ENCODE data around the gene EFNA1.
"Not testable (repeated sequence)": the region's sequence is repeated elsewhere in the genome, so short reads cannot be mapped to it uniquely, and the experiment has no call there.

EFNA1 gene

GRCh38 chr1:155145491-155145890 lies 17.8 kb downstream of the EFNA1 start:
- no peak for DNase-seq (ENCODE audit: low spot score)

- not testable (repeated sequence) for DNase-seq (ENCODE audit: low spot score)
Measured at GRCh38 chr1:155155996-155156643, 28.4 kb downstream of the EFNA1 start.

GRCh38 chr1:155158991-155159390 lies 31.3 kb downstream of the EFNA1 start:
- DNase-seq (ENCODE audit: low spot score), result no peak

- DNase-seq (ENCODE audit: low spot score), result no peak
Measured at GRCh38 chr1:155160128-155160527, 32.5 kb downstream of the EFNA1 start.

- DNase-seq (ENCODE audit: low spot score), result not testable (repeated sequence)
Measured at GRCh38 chr1:155162631-155163030, 35.0 kb downstream of the EFNA1 start.

- not testable (repeated sequence) for DNase-seq (ENCODE audit: low spot score)
Measured at GRCh38 chr1:155163785-155164184, 36.1 kb downstream of the EFNA1 start.

- not testable (repeated sequence) for DNase-seq (ENCODE audit: low spot score)
Measured at GRCh38 chr1:155164625-155165024, 36.9 kb downstream of the EFNA1 start.

GRCh38 chr1:155166051-155166470 lies 38.4 kb downstream of the EFNA1 start:
- DNase-seq (ENCODE audit: low spot score), result no peak

- peak; percentile 89 for DNase-seq (ENCODE audit: low spot score)
Measured at GRCh38 chr1:155166471-155167165, 38.9 kb downstream of the EFNA1 start.

- peak; percentile 85 for DNase-seq (ENCODE audit: low spot score)
Measured at GRCh38 chr1:155167166-155168104, 39.8 kb downstream of the EFNA1 start.

GRCh38 chr1:155168105-155168445 lies 40.4 kb downstream of the EFNA1 start:
- DNase-seq (ENCODE audit: low spot score), result not testable (repeated sequence)

- DNase-seq (ENCODE audit: low spot score), result no peak
Measured at GRCh38 chr1:155168456-155169210, 41.0 kb downstream of the EFNA1 start.

- no peak for DNase-seq (ENCODE audit: low spot score)
Measured at GRCh38 chr1:155169541-155169940, 41.9 kb downstream of the EFNA1 start.

GRCh38 chr1:155170101-155170785 lies 42.6 kb downstream of the EFNA1 start:
- no peak for DNase-seq (ENCODE audit: low spot score)

GRCh38 chr1:155170806-155171205 lies 43.1 kb downstream of the EFNA1 start:
- DNase-seq (ENCODE audit: low spot score), result no peak

- no peak for DNase-seq (ENCODE audit: low spot score)
Measured at GRCh38 chr1:155171836-155172731, 44.4 kb downstream of the EFNA1 start.

- peak; percentile 99 for DNase-seq (ENCODE audit: low spot score)
Measured at GRCh38 chr1:155172732-155173477, 45.2 kb downstream of the EFNA1 start, which contains the start of gene KRTCAP2. Gene KRTCAP2 (minus strand): TSS chr1:155173304. CDS start chr1:155173224, 80 bp downstream.

GRCh38 chr1:155173478-155174323 lies 46.0 kb downstream of the EFNA1 start, which contains the start of gene TRIM46:
Gene TRIM46 (plus strand): TSS chr1:155173849. CDS start chr1:155173967, 118 bp downstream.
- DNase-seq (ENCODE audit: low spot score), result peak; percentile 58
